HG03378 (cell line): Measurements from ENCODE around the gene AFMID.
A peak's percentile ranks its signal among the peaks of the same experiment; 100 is the strongest.
"Not testable (repeated sequence)": the region's sequence is repeated elsewhere in the genome, so short reads cannot be mapped to it uniquely, and the experiment has no call there.

Experiments
- ATAC-seq: cut with Tn5 transposase; IDR thresholded peaks from one replicate; pipeline ENCODE4 v1.9.1; 2021; ENCODE audit warnings: mild to moderate bottlenecking, moderate library complexity; ENCODE audit not compliant: unreplicated experiment

Gene AFMID, protein sequence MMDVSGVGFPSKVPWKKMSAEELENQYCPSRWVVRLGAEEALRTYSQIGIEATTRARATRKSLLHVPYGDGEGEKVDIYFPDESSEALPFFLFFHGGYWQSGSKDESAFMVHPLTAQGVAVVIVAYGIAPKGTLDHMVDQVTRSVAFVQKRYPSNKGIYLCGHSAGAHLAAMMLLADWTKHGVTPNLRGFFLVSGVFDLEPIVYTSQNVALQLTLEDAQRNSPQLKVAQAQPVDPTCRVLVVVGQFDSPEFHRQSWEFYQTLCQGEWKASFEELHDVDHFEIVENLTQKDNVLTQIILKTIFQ

DNA sequence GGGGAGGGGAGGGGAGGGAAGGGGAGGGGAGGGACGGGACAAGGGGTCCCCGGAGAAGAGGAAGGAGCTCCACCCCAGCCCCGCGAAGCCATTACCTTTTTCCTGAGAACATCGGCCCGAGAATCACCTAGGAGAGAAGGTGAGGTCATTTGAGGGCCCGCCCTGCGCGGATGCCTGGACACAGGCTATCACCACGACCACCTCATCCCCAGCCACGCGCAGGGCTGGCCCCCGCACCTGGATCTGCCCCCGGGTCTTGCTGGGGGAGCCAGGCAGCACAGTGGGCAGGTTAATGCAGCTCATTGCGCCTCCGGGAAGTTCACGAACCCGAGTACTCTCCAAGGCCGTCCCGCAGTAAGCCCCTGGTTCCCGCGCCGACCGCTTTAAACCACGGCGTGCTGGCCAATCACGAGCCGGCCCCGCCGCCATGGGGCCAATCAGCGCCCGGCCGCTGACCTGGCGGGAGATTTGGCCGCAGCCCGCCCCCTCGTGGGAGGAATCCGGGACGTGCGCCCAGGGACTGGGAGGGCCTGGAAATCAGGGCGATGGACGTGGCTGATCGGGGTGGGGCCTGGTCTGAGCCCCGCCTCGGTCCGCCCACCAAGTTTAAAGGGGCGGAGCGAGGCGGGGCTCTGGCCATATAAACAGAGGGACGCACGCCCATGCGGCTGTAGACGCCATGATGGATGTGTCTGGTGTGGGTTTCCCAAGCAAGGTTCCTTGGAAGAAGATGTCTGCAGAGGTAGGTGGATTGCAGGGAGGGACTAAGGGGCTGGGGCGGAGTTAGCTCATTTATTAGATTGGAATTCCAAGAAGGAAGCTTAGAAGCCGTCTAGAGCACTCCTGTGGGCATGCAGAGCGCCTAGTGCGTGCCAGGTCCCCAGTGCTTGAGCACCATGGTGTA, at the start of gene AFMID, which contains the start of gene TK1:
Gene AFMID, plus strand, starts transcription at position 671 of the 904 bp plus-strand sequence. Its CDS starts 9 bp downstream, at position 680.
Gene TK1, minus strand, starts transcription at position 361 of the 904 bp plus-strand sequence. Its CDS starts 58 bp downstream, at position 303.
- peak; percentile 67 for ATAC-seq

DNA sequence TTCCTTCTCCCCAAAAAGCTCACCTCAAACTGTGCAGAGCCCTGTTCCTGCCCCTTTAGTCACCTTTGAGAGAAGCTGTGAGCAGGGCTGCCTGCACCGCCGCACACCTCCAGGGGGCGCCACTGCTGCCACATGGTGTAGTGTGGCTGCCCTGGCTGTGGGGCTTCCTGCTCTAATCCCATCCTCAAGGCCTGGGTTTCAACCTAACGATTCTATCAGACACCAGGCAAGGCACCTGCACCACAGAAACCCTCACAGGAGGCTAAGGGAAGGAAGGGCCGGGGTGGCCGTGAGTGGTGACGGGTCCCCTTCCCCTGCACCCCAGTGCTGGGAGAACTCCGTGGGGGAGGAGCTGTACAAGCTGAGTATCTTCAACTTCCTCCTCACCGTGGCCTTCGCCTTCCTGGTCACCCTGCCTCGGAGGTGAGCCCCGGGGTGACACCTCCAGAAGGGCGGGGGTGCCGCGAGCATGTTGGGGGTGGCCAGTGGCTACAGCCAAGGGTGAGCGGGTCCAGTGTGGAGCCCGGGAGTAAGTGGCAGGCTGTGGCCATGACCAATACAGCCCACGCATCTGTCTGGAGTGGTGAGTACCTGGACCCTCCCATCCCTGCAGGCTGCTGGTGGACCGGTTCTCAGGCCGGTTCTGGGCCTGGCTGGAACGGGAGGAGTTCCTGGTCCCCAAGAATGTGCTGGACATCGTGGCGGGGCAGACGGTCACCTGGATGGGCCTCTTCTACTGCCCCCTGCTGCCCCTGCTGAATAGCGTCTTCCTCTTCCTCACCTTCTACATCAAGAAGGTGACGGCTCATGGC, 49.6 kb upstream of the AFMID start:
- ATAC-seq: no peak

GRCh38 chr17:78138204-78139060, 48.7 kb upstream of the AFMID start:
- no peak for ATAC-seq

- ATAC-seq: not testable (repeated sequence)
Observed at GRCh38 chr17:78139861-78140168, 47.3 kb upstream of the AFMID start.

DNA sequence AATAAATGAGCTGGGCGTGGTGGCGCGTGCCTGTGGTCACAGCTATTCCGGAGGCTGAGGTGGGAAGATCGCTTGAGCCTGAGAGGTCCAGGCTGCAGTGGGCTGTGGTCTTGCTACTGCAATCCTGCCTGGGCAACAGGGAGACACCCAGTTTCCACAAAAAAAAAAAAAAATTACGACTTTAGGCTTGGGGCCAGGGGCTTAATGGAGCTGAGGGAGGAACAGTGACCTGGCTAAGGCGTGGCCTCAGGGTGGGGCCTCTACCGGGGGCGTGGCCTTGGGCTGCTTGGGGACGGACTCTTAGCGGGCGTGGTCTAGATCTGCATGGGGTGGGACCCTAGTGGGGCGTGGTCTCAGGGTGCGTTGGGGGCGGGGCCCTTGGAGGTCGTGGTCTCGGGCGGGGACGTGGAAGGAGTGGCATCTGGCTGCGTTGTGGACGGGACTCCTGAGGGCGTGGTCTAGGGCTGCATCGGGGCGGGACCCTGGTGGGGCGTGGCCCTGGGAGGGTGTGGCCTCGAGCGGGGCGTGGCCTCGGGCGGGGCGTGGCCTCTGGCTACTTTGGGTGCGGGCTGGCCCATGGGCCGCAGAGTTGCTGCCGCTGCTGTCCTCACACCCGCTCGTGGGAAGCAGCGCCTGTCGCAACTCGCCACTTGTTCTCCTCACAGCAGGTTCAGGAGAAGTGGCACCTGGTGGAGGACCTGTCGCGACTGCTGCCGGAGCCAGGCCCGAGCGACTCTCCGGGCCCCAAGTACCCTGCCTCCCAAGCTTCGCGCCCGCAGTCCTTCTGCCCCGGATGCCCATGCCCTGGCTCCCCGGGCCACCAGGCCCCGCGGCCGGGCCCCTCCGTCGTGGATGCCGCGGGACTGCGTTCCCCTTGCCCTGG, 46.8 kb upstream of the AFMID start:
- ATAC-seq: peak; percentile 60

GRCh38 chr17:78141437-78142118, 45.6 kb upstream of the AFMID start:
- ATAC-seq: no peak

DNA sequence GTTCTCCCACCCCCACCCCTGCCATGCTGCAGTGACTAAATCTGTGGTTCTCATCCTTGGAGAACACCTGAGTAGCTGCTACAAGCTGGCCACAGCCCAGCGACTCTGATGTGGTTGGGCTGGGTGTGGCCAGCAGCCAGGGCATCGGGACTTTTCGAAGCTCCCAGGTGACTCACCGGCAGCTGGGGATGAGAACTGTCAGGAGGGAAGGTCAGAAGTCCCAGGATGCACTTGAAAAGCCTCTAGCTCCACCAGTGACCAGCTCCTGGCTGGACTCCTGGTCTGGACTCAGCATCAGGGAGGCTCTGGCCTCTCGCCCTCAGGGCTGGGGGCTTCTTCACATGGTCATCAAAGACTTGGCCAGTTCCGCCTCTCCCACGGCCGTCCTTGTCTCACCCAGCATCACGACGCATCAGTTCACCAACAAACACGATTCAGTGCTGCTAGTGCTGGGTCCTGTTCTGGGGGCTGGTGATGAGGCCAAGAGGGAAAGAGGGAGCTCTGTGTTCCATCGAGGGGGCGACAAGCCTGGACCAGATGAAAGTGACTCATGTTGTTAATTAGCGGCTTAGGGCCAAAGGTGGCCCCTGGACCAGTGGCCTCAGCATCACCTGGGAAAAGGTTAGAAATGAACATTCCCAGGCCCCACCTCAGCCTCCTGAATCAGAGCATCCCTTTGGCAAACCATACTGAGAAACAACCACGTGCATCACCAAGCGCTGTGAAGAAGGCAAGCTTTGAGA, 44.9 kb upstream of the AFMID start:
- ATAC-seq: no peak

- no peak for ATAC-seq
Observed at GRCh38 chr17:78143214-78144146, 43.7 kb upstream of the AFMID start.

GRCh38 chr17:78144147-78144719, 42.9 kb upstream of the AFMID start:
- no peak for ATAC-seq

GRCh38 chr17:78144736-78145641, 42.2 kb upstream of the AFMID start:
- ATAC-seq: no peak

DNA sequence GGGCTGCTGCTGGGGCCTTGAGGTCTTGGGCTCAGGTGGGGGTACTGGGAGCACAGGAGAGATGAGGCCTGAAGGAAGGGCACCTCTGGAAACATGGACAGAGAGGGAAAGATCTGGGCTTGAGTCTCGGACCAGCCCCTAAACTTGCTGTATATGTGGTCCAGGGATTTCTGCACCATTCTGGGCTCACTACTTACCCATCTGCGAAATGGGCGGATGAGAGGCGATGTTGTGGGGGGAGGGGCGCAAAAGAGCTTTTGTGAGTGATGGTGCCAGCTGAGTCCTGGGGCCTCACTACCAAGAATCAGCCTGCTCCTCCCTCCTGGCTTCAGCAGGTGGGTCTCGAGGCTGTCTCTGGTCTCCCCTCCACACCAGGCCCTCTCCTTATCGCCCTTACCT, 40.7 kb upstream of the AFMID start:
- ATAC-seq: no peak

- no peak for ATAC-seq
Observed at GRCh38 chr17:78146881-78147280, 40.3 kb upstream of the AFMID start.

DNA sequence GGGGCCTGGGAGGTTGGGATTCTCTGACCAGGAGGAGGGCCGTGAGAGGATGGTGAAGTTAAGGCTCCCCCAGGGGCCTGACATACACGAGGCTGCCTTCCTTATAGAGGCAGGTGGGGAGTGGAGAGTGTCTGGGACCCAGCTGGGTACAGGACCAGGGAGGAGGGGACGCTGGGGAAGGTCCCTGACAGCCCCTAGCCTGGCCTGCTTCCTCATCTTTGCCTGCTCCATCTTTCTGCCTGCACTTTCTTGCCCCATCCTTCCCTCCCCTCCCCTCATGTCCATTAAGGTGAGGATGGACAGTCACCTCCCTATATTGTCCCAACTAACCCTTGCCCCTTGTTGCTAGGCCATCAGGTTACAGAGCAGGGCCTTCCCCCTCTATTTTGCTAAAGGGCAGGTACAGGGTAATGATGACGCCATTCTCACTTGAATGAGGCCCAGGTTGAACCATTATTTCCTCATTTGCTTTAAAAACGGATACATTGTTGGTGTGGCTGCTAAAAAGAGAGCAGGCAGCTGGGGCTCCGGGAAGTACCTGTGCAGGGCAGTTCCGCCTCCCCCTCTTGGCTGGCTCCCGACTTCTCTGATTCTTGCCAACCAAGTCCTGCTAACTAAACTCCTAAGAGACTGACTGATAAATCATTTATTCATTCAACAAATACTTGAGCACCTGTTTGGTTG, 39.7 kb upstream of the AFMID start:
- peak; percentile 46 for ATAC-seq

- ATAC-seq: no peak
Observed at GRCh38 chr17:78148286-78149016, 38.7 kb upstream of the AFMID start.
